GM12874 (cell line): ENCODE data around the gene ABCA1.

Source experiments
- TF ChIP-seq, protein P1 (sequence below): IDR thresholded peaks from 2 replicates; pipeline ENCODE4 v1.5.1; 2011; ENCODE audit warnings: low read depth, mild to moderate bottlenecking, control low read depth, low read length, moderate library complexity; ENCODE audit not compliant: insufficient read depth

Gene ABCA1

DNA sequence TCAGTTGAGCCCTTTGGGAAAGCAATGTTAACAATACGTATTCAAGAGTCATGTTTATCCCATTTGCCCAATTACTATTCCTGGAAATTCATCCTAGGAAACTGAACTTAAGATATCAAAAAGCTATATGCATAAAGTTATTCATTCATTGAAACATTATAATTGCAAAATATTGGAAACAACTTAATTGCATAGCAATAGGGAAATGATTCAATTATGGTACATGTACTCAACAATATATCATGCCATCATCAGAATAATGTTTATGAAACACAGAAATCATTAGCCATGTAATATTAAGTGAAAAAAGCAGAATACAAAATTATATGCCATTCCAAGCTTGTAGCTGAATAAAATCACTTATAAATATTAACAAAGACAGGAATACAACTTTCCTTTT is 35.3 kb downstream of the ABCA1 start:
- TF ChIP-seq, protein P1, sequence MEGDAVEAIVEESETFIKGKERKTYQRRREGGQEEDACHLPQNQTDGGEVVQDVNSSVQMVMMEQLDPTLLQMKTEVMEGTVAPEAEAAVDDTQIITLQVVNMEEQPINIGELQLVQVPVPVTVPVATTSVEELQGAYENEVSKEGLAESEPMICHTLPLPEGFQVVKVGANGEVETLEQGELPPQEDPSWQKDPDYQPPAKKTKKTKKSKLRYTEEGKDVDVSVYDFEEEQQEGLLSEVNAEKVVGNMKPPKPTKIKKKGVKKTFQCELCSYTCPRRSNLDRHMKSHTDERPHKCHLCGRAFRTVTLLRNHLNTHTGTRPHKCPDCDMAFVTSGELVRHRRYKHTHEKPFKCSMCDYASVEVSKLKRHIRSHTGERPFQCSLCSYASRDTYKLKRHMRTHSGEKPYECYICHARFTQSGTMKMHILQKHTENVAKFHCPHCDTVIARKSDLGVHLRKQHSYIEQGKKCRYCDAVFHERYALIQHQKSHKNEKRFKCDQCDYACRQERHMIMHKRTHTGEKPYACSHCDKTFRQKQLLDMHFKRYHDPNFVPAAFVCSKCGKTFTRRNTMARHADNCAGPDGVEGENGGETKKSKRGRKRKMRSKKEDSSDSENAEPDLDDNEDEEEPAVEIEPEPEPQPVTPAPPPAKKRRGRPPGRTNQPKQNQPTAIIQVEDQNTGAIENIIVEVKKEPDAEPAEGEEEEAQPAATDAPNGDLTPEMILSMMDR, result no peak

DNA sequence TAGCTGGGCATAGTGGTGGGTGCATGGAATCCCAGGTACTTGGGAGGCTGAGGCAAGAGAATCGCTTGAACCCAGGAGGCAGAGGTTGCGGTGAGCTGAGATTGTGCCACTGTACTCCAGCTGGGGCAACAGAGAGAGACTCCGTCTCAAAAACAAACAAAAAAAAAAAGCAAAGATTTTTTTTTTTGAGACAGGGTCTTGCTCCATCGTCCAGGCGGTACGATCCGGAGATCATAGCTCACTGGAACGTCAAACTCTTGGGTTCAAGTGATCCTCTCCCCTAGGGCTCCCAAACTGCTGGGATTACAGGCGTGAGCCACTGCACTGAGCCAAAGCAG is 37.6 kb downstream of the ABCA1 start:
- TF ChIP-seq, protein P1, result no peak

DNA sequence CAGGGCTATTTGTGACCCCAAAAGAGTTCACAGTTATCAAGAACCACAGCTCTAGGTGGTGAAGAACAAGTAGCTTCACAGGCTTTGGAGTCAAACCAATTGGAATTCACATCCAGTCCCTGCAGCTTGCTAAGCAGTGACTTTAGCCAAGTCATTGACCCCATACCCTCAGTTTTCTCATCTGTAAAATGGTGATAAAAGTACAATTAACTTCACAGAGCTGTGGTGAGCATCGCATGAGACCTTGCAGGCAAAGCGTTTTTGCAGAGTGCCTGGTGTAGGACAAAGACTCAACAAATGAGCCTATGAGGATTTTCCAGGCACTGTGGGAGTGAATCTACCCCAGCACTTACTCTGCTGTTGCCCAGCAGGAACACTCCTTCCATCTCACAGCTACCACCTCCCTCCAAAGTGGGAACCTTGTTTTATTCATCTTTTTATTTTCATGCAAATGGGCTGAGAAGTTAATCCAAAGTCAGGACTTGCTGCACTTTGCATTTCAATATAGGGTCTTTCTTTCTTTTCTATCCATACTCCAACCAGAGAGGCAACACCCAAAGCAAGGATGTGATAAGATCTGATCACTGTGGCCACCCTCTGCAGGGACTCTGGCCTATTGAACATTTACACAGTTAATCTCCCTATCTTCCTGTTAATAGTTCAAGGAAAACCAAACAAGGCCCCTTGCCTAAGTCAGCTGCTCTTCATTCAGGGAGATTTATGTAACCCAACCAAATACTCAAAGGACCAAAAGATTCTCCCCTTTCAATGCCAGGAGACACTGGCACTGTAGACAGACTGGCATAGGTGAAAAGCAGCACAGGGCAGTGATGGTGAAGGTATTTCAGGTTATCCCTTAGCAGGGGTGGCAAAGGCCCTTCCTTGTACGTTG is 41.9 kb downstream of the ABCA1 start:
- TF ChIP-seq, protein P1, result no peak

DNA sequence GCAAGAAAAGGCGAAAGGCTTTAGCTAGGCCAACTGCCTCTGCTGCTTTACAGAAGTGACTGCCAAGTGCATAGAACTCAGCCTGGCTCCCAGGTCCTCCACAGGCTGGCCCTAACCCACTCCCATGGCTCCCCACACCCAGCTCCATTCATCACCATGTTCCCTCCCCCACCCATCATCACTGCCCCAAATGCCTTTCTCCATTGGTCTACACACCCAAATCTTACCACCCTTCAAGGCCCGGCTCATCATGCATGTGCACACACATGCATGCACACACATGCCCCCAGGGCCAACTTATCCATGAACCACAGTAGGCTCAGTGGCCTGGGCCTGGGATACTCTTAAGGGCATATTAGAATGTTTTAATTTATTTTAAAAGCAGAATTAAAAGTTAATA is 44.8 kb downstream of the ABCA1 start:
- TF ChIP-seq, protein P1, result no peak

DNA sequence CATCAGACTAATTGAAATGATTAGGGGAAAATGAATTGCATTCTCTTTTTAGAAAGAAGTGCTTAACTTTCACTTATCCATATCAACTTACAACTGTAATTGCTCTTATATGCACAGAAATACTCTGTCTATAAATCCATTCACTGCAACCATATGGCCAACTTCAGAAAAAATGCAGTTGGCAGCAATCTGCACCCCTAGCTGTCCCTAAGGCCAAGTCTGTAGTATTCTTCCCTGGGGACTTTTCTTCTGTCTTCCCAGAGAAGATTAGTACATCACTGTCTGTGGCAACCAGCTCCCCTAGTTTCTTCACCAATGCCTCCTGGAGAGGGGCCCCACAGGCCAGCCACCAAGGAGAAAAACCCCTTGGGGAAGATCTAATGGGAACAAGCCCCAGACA is 45.4 kb downstream of the ABCA1 start:
- TF ChIP-seq, protein P1, result no peak

DNA sequence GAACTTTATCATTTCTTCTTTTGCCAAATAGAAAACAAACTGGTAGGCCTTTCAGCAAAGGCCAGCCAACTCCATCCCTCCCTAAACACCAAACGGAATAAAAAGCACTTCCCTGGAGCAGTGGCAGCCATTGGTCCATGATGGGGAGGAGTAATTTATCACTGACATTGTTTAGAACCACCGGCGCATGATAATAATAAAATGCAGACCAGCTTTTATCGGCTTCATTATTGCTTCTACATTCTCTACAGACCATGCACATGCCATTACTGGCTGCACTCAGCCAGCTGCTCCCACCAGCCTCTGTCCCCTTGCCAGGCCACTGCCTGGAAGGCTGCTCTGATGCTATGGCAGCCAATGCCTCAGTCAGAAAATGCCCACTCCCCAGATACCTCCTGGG is 45.9 kb downstream of the ABCA1 start:
- TF ChIP-seq, protein P1, result no peak

DNA sequence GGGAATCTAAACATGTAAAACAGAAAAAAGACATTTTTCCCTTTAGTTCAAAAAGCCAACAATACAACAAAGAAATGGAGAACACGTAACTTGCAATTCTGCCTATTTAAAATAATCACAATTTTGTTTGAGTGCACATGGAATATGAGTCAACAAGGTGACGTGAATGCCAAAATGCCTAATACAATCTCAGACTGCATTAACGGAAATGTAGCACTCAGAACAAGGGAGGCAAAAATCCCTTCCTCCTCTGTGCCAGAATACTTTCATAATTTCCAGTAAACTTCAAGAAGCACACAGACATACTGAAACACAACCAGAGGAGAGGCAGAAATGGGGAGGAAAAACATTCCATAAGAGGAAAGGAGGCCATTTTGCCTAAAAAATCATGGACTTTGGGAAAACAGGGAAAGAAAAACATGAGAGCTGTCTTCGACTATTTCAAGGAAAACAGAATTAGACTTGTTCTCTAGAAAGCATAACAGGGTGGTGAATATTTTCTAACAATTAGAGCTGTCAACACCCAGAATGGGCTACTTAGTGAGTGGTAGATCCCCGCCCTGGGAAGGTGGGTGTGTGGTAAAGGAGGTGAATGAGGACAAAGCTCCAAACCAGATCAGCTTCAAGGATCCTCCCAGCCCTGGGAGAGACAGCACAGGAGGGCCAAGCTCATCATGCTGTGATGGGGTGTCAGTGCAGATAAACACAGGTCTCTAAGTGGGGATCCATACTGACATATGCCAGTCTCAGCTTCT is 48.2 kb downstream of the ABCA1 start:
- TF ChIP-seq, protein P1, result no peak
